Hepatocyte (in vitro differentiated cells): ENCODE measurements around the gene CILP. TPM values are rescaled to one million over a fixed set of nuclear protein-coding genes. Genes with fewer than 3 reads are reported as not detected.

Experiments
- DNase-seq: peaks from one replicate; pipeline ENCODE4 v3.0.0-alpha.2; 2016; ENCODE audit warnings: low spot score
- H2AFZ ChIP-seq: fragments of 200-600 bp; sonication (generic); 2 replicates; pipeline ENCODE4 v1.6.0; 2016; ENCODE audit warnings: antibody characterized with exemption, mild to moderate bottlenecking
- H3K27ac ChIP-seq: fragments of 200-600 bp; sonication (generic); 2 replicates; pipeline ENCODE4 v1.5.1; 2016; ENCODE audit warnings: mild to moderate bottlenecking
- H3K27me3 ChIP-seq: fragments of 200-600 bp; sonication (generic); 2 replicates; pipeline ENCODE4 v1.6.1; 2016
- H3K36me3 ChIP-seq: fragments of 200-600 bp; sonication (generic); replicated peaks from 2 replicates; pipeline ENCODE4 v1.5.1; 2016; ENCODE audit warnings: low read depth; ENCODE audit not compliant: insufficient read depth
- H3K4me1 ChIP-seq: fragments of 200-600 bp; sonication (generic); 2 replicates; pipeline ENCODE4 v1.5.1; 2016; ENCODE audit warnings: mild to moderate bottlenecking, moderate library complexity; ENCODE audit not compliant: insufficient read depth
- H3K4me2 ChIP-seq: fragments of 200-600 bp; sonication (generic); 2 replicates; pipeline ENCODE4 v1.6.0; 2016
- H3K4me3 ChIP-seq: fragments of 200-600 bp; sonication (generic); 2 replicates; pipeline ENCODE4 v1.5.1; 2016; ENCODE audit warnings: mild to moderate bottlenecking
- H3K79me2 ChIP-seq: fragments of 200-600 bp; sonication (generic); 2 replicates; pipeline ENCODE4 v1.6.0; 2017; ENCODE audit warnings: mild to moderate bottlenecking
- H3K9me2 ChIP-seq: fragments of 200-600 bp; sonication (generic); replicated peaks from 2 replicates; pipeline ENCODE4 v1.6.0; 2017; ENCODE audit warnings: mild to moderate bottlenecking; ENCODE audit not compliant: insufficient read depth
- H3K9me3 ChIP-seq: fragments of 200-600 bp; sonication (generic); 2 replicates; pipeline ENCODE4 v1.5.1; 2016; ENCODE audit warnings: low read depth, mild to moderate bottlenecking
- H4K20me1 ChIP-seq: fragments of 200-600 bp; sonication (generic); 2 replicates; pipeline ENCODE4 v1.6.0; 2016; ENCODE audit warnings: mild to moderate bottlenecking; ENCODE audit not compliant: insufficient read depth, poor library complexity, severe bottlenecking
- CTCF ChIP-seq: fragments of 200-600 bp; sonication (generic); IDR thresholded peaks from 2 replicates; pipeline ENCODE4 v1.5.1; 2016; ENCODE audit warnings: antibody characterized with exemption, mild to moderate bottlenecking; ENCODE audit not compliant: poor library complexity
- EZH2 ChIP-seq: fragments of 200-600 bp; sonication (generic); IDR thresholded peaks from 2 replicates; pipeline ENCODE4 v1.6.1; 2016; ENCODE audit warnings: antibody characterized with exemption, mild to moderate bottlenecking, borderline replicate concordance
- EZH2phosphoT487 ChIP-seq: fragments of 200-600 bp; sonication (generic); IDR thresholded peaks from one replicate; pipeline ENCODE4 v1.6.1; 2018; ENCODE audit warnings: antibody characterized with exemption, mild to moderate bottlenecking, low read depth, moderate library complexity; ENCODE audit not compliant: unreplicated experiment, severe bottlenecking
- WGBS: methylation state at CpG from one replicate; pipeline ENCODE4 v1.1.6; 2016; ENCODE audit warnings: low lambda C conversion rate; ENCODE audit errors: missing lambda C conversion rate; 5-methylcytosine and 5-hydroxymethylcytosine counted together
- polyA plus RNA-seq: library from polyadenylated mRNA; unstranded; fragments of >200 nt; fragmentation: Nextera tagmentation; extraction: Ambion mirVana; gene quantifications from 2 replicates; pipeline ENCODE4 v1.2.1, GENCODE V29; 2016
- total RNA-seq: library from RNA; depleted of rRNA; stranded (reverse); fragments of >200 nt; gene quantifications from 2 replicates; pipeline ENCODE4 v1.2.3, GENCODE V29; 2014

CILP gene
- total and polyA plus RNA-seq, 2 experiments from 2014 or later = 67.1 to 96.4 TPM

GRCh38 chr15:65172531-65172930, 38.7 kb downstream of the CILP start:
- TF ChIP-seq EZH2 = no peak
- no peak for TF ChIP-seq CTCF
- TF ChIP-seq EZH2phosphoT487 = no peak
- 94% methylated on average over 5 of the region's 5 CpGs for WGBS
- H3K4me3 ChIP-seq = no peak overlapping the region
- H3K27me3 ChIP-seq = no peaks in the 10 kb centered on the region
- no peak overlapping the region for H3K4me2 ChIP-seq
- H2AFZ ChIP-seq = no peak overlapping the region
- peaks cover 64% of the 10 kb centered on the region for H3K79me2 ChIP-seq
- H4K20me1 ChIP-seq = peaks cover 2% of the 10 kb centered on the region
- no peaks in the 10 kb centered on the region for H3K9me2 ChIP-seq
- H3K9me3 ChIP-seq = no peaks in the 10 kb centered on the region
- no peaks in the 10 kb centered on the region for H3K4me1 ChIP-seq
- no peak overlapping the region for H3K27ac ChIP-seq
- peaks cover 4% of the 10 kb centered on the region for H3K36me3 ChIP-seq
- DNase-seq = no peak

GRCh38 chr15:65171428-65171827, 39.8 kb downstream of the CILP start:
- Histone ChIP-seq H3K4me3 (no peak overlapping the region), H3K4me1 (no peaks in the 10 kb centered on the region), H3K27ac (no peak overlapping the region), H3K4me2 (no peak overlapping the region), H4K20me1 (no peaks in the 10 kb centered on the region), H3K79me2 (peaks cover 63% of the 10 kb centered on the region), H3K27me3 (no peaks in the 10 kb centered on the region), H3K36me3 (peaks cover 4% of the 10 kb centered on the region), H3K9me2 (no peaks in the 10 kb centered on the region), H3K9me3 (no peaks in the 10 kb centered on the region), H2AFZ (no peak overlapping the region)
- TF ChIP-seq CTCF = no peak
- no peak for TF ChIP-seq EZH2
- TF ChIP-seq EZH2phosphoT487 = no peak
- WGBS = 92% methylated on average over 5 of the region's 5 CpGs
- no peak for DNase-seq

- H3K9me2 ChIP-seq = no peaks in the 10 kb centered on the region
- H3K4me1 ChIP-seq = no peaks in the 10 kb centered on the region
- H2AFZ ChIP-seq = no peak overlapping the region
- H3K79me2 ChIP-seq = peaks cover 44% of the 10 kb centered on the region
- no peak overlapping the region for H3K4me3 ChIP-seq
- H3K27me3 ChIP-seq = no peaks in the 10 kb centered on the region
- TF ChIP-seq EZH2 (no peak), EZH2phosphoT487 (no peak), CTCF (no peak)
- peaks cover 13% of the 10 kb centered on the region for H4K20me1 ChIP-seq
- H3K9me3 ChIP-seq = no peaks in the 10 kb centered on the region
- H3K36me3 ChIP-seq = no peaks in the 10 kb centered on the region
- H3K4me2 ChIP-seq = no peak overlapping the region
- no peak for DNase-seq
- no peak overlapping the region for H3K27ac ChIP-seq
- WGBS = 65% methylated on average over 2 of the region's 2 CpGs
These were observed 45.4 kb downstream of the CILP start for GRCh38 chr15:65165875-65166274.

DNA sequence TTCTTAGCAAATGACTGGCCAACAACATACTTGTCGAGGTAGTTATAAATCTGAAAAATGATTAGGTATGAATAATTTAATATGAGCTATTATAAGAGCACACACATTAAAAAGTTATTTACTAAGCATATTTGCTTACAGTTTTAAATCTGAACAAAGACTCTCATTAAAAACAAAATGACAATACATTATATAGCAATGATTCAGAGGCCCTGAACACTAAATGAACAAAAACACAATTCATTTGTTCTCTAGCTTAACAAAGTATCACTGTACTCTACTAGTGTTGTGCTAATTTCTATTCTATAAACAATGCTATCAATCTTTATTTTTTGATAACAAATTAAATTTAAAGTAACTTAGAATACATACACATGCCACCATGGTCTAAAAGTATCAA, 47.1 kb downstream of the CILP start:
- Histone ChIP-seq H3K9me3 (no peaks in the 10 kb centered on the region), H3K9me2 (no peaks in the 10 kb centered on the region), H3K4me1 (no peaks in the 10 kb centered on the region), H2AFZ (no peak overlapping the region), H4K20me1 (peaks cover 13% of the 10 kb centered on the region), H3K36me3 (no peaks in the 10 kb centered on the region), H3K27ac (no peak overlapping the region), H3K4me2 (no peak overlapping the region), H3K4me3 (no peak overlapping the region), H3K79me2 (peaks cover 29% of the 10 kb centered on the region), H3K27me3 (no peaks in the 10 kb centered on the region)
- DNase-seq = no peak
- no peak for TF ChIP-seq CTCF
- no peak for TF ChIP-seq EZH2phosphoT487
- no peak for TF ChIP-seq EZH2
- WGBS = 100% methylated on average over 1 of the region's 1 CpG
